Nephron (organoid): ENCODE measurements around the gene ANTXR2.

Source experiments
- H3K27ac Mint-ChIP-seq, 3 experiments: 2 replicates each; pipeline ENCODE4 v1.8.0; 2020; ENCODE audit warnings: mixed read lengths in 3 of 3, mild to moderate bottlenecking in 2 of 3, moderate library complexity in 1 of 3
- H3K27me3 Mint-ChIP-seq: 2 replicates; pipeline ENCODE4 v1.8.0; 2021; ENCODE audit warnings: low read depth, mild to moderate bottlenecking, moderate library complexity, mixed read lengths
- H3K36me3 Mint-ChIP-seq: 2 replicates; pipeline ENCODE4 v1.8.0; 2020; ENCODE audit warnings: low read depth, mixed read lengths
- H3K4me1 Mint-ChIP-seq: 2 replicates; pipeline ENCODE4 v1.8.0; 2020; ENCODE audit warnings: mixed read lengths
- H3K4me3 Mint-ChIP-seq, 3 experiments: 2 replicates each; pipeline ENCODE4 v1.8.0; 2020; ENCODE audit warnings: mild to moderate bottlenecking in 3 of 3, mixed read lengths in 3 of 3, moderate library complexity in 2 of 3
- H3K9me3 Mint-ChIP-seq: 2 replicates; pipeline ENCODE4 v1.8.0; 2020; ENCODE audit warnings: mixed read lengths
- TF ChIP-seq, protein P1 (sequence below), 3 experiments: fragments of 200-600 bp; sonication (generic); IDR thresholded peaks; one replicate each; pipeline ENCODE4 v1.5.0; 2021; ENCODE audit warnings: antibody characterized with exemption in 3 of 3; ENCODE audit not compliant: unreplicated experiment in 3 of 3

ANTXR2 gene

DNA sequence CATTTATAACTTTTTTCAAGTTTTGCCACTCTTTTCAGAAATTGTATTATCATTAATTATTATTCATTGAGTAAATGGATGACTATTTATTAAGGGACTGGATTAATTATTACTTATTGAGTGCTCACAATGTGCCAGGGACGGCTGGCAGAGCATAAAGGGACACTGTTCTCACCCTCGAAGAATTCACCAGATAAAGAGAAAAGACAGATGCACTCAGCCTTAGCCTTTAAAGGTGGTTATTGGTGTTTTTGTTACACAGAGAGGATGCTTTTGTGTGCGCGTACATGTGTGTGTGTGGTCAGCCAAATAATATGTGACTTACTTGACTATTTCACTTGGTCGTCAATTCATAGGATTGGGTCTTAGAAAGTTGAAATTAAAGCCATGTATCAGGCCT lies 187.0 kb downstream of the ANTXR2 start:
- TF ChIP-seq, protein P1, sequence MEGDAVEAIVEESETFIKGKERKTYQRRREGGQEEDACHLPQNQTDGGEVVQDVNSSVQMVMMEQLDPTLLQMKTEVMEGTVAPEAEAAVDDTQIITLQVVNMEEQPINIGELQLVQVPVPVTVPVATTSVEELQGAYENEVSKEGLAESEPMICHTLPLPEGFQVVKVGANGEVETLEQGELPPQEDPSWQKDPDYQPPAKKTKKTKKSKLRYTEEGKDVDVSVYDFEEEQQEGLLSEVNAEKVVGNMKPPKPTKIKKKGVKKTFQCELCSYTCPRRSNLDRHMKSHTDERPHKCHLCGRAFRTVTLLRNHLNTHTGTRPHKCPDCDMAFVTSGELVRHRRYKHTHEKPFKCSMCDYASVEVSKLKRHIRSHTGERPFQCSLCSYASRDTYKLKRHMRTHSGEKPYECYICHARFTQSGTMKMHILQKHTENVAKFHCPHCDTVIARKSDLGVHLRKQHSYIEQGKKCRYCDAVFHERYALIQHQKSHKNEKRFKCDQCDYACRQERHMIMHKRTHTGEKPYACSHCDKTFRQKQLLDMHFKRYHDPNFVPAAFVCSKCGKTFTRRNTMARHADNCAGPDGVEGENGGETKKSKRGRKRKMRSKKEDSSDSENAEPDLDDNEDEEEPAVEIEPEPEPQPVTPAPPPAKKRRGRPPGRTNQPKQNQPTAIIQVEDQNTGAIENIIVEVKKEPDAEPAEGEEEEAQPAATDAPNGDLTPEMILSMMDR (IDR thresholded peaks at IDR 0.05; ENCODE audit: unreplicated experiment in 3 of 3) = no peak
- Mint-ChIP-seq H3K4me3 (no peak overlapping the region), H3K9me3 (peaks cover 2% of the 10 kb centered on the region), H3K4me1 (no peaks in the 10 kb centered on the region), H3K27me3 (no peaks in the 10 kb centered on the region), H3K36me3 (no peaks in the 10 kb centered on the region), H3K27ac (no peak overlapping the region)

DNA sequence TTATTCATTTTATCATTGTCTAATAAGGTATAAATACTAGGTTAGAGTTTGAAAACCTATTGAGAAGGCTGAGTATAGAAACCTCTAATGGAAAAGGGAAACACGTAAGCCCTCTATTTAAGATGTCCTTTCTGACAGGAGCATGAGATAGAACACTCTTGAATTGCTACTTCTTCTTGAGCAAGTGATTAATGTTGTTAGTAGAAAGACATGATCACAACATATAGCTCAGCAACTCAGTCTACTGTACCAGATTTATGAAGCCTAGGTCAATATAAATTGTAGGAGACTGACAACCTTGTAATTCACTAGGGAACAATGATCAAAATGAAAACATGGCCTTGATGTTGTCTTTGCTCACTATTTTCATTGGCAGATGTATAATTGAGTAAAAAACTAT lies 189.7 kb downstream of the ANTXR2 start:
- no peaks in the 10 kb centered on the region for H3K27me3 Mint-ChIP-seq
- no peaks in the 10 kb centered on the region for H3K4me1 Mint-ChIP-seq
- H3K36me3 Mint-ChIP-seq = no peaks in the 10 kb centered on the region
- no peaks in the 10 kb centered on the region for H3K9me3 Mint-ChIP-seq
- TF ChIP-seq, protein P1 (IDR thresholded peaks at IDR 0.05; ENCODE audit: unreplicated experiment in 3 of 3) = no peak
- no peak overlapping the region for H3K27ac Mint-ChIP-seq
- no peak overlapping the region for H3K4me3 Mint-ChIP-seq

- Mint-ChIP-seq H3K36me3 (no peaks in the 10 kb centered on the region), H3K4me1 (no peaks in the 10 kb centered on the region), H3K4me3 (no peak overlapping the region), H3K27me3 (no peaks in the 10 kb centered on the region), H3K27ac (no peak overlapping the region), H3K9me3 (no peaks in the 10 kb centered on the region)
- TF ChIP-seq, protein P1 (IDR thresholded peaks at IDR 0.05; ENCODE audit: unreplicated experiment in 3 of 3) = no peak
These were observed 190.2 kb downstream of the ANTXR2 start for GRCh38 chr4:79882806-79883205.

GRCh38 chr4:79881407-79881806 lies 191.6 kb downstream of the ANTXR2 start:
- Mint-ChIP-seq H3K9me3 (no peaks in the 10 kb centered on the region), H3K4me1 (no peaks in the 10 kb centered on the region)
- TF ChIP-seq, protein P1 (IDR thresholded peaks at IDR 0.05; ENCODE audit: unreplicated experiment in 3 of 3) = no peak

GRCh38 chr4:79877511-79877910 lies 195.5 kb downstream of the ANTXR2 start:
- Mint-ChIP-seq H3K4me3 (no peak overlapping the region), H3K9me3 (no peaks in the 10 kb centered on the region), H3K27ac (no peak overlapping the region), H3K4me1 (no peaks in the 10 kb centered on the region), H3K27me3 (no peaks in the 10 kb centered on the region), H3K36me3 (no peaks in the 10 kb centered on the region)
- TF ChIP-seq, protein P1 (IDR thresholded peaks at IDR 0.05; ENCODE audit: unreplicated experiment in 3 of 3) = no peak

More at GRCh38 chr4:79881407-79881806, 191.6 kb downstream of the ANTXR2 start:
- H3K27ac Mint-ChIP-seq = no peak overlapping the region
- H3K36me3 Mint-ChIP-seq = no peaks in the 10 kb centered on the region
- H3K27me3 Mint-ChIP-seq = no peaks in the 10 kb centered on the region
- no peak overlapping the region for H3K4me3 Mint-ChIP-seq

- Mint-ChIP-seq H3K27ac (no peak overlapping the region), H3K4me1 (no peaks in the 10 kb centered on the region), H3K4me3 (no peak overlapping the region), H3K36me3 (no peaks in the 10 kb centered on the region), H3K9me3 (no peaks in the 10 kb centered on the region), H3K27me3 (no peaks in the 10 kb centered on the region)
- TF ChIP-seq, protein P1 (IDR thresholded peaks at IDR 0.05; ENCODE audit: unreplicated experiment in 3 of 3) = no peak
These were observed 197.6 kb downstream of the ANTXR2 start for GRCh38 chr4:79875344-79875899.
